HG03571 (cell line): Measurements from ENCODE around the gene MMP8.

ENCODE experiments used
- ATAC-seq: cut with Tn5 transposase; IDR thresholded peaks from one replicate; pipeline ENCODE4 v1.9.1; 2021; ENCODE audit not compliant: unreplicated experiment

The MMP8 gene

DNA sequence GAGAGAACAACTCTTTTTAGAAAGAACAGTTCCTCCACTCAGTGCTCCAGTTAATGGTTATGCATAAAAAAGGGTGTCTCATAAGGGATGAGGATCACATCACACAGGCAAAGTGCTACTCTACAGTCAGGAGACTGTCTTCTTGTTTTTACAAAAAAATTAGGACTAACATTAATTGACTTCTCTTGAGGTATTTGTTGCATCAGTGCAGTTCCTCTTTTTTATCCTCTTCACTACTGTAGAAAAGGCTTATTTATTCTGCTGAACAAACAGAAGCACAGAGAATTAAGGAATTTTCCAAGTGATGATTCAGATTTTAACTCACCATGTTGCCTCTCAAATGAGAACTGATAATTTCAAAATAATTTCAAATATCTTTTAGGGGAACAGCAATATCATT, 1.9 kb downstream of the MMP8 start:
- ATAC-seq: no peak

DNA sequence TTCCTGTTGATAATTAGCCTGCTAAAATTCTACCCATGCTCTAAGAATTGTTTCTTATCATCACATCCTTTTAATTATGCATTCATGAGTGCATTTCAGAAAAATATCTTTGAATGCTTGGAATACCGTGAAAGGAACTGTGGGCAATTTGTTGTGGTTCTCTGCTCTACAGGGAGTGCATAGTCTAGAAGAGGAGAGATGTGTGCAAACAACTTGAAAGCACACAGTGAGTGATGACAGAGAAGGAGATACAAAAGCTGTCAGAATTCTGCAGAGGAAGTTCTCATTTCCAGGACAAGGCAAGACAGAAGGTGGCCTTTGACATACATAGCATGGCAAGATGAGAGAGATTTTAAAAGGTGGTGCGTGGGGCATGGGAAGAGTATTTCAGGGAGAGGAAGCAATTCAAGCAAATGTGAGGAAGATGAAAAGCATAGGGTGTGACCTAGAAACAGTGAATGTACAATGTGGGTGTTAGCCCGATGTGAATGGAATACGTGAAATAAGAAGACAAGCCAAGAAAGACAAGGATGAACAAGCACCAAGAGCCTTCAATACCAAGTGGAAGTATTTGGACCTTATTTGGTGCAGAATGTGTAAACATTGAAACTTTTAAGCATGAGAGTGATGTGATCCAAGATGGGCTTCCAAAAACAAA, 5.0 kb downstream of the MMP8 start:
- ATAC-seq: no peak

DNA sequence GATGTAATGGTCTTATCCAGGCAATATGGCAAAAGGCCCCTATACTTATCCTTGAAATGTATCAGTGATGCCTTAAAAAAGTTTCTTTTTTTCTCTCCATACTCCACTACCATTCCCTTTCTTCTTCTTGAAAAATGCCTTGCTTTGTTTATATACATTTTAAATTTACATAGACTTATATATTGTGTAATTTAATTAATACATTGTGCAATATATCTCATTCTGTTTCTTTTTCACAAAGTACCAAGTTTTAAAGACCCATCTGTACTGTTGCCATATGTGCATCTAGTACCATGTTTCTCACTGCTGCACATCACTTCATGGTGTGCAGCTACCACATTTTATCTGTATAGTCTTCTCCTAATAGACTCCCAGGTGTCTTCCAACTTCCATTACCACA, 7.5 kb downstream of the MMP8 start:
- no peak for ATAC-seq

DNA sequence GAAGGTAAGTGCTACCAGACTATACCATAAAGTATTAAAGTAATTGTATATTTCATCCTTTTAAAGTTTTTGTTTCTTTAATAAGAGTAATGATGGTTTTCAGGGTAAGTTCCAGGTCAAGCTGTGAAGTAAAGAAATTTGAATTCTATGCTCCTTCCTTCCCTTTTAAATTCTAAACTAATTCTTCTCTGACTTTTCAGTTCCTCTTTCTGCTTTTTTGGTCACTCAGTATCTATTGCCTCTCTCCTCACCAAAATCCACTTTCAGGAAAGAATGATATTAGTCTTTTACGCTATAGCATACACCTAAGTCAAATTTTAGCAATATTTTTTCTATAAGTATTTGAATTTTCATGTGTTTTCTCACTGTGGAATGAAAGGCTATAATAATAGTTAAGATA, 8.2 kb downstream of the MMP8 start:
- ATAC-seq: no peak

DNA sequence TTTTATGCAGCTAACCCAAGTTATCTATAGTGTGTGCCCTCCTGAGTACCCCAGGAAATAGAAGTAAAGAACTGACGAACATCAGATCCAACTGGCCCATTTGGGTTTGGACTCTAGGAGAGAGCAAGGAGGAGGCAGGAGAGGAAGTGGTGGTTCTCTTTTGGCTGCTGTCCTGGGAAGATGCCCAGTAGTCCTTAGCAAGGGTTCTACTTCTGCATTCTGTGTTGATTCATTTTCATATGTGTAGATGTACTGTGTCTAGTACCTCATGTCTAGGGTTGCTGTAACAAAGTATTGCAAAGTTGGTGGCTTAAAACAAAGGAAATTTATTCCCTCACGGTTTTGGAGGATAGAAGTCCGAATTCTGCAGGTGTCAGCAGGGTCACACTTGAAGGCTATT, 12.6 kb downstream of the MMP8 start:
- ATAC-seq: peak; percentile 62

DNA sequence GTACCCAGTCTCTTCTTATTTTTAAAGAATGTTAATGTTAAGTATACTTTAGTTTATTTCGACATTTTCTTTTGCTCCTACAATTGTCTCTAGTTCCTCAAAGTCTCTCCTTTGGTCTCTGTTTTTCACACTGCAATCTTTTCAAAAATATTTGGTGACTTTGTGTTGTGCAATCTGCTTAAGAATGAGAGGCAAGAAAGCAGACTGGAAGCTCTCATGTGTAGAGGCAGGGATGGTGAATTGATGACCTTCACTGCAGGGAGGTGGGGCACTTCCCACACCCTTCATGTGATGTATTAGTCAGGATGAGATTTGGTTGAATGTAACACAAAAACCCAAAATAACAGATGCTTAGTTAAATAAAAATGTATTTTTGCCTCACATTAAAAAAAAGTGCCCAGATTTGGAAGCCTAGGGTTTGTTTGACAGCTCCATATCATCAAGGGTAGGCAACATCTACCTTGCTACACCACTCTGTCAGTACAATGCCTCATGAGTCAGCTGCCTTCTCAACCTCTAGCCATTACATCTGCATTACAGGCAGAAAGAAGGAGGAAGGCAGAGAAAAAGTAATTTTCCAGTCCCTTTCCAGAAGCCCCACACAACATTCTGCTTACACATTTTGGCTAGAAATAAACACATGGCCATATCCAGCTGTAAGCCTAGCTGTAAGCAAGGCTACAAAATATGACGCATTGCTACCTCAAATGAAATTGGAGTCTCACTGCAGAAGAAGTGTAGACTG, 15.4 kb downstream of the MMP8 start:
- ATAC-seq: no peak

DNA sequence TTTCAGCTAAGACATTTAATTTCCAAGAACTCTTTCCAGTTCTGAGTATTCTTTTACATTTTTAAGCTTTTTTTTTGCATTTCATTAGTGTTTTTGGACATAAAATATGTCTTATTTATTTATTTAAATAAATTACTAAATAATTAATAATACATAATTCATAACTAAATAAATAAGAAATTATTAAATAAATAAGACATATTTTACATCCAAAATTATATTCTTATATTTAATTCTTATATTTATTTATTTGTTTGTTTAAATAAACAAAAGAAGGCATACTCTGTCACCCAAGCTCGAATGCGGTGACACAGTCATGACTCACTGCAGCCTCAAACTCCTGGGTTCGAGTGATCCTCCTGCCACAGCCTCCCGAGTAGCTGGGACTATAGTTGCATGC, 16.1 kb downstream of the MMP8 start:
- ATAC-seq: no peak

DNA sequence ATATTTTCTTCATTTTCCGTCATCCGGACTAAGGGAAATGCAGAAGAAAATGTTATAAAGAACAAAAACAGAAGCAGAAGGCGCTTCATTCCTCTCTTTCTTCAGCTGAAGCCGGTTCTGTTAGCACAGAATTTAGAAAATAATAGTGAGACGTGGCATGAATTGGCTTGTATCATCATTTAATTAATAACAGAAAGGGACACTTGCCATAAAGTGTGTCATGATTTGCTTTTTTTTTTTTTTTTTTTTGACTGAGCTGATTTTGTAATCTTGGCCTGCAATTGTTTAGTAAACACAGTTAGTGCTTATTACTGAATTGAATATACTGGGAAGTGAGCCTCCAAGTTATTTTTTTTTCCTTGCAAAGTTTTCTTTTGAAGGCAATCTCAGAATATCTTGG, 19.1 kb downstream of the MMP8 start, which contains the start of gene MMP27:
MMP27 (minus strand) TSS at position 144 of the 400 bp plus-strand sequence; CDS start at position 89, 55 bp downstream.
- no peak for ATAC-seq

DNA sequence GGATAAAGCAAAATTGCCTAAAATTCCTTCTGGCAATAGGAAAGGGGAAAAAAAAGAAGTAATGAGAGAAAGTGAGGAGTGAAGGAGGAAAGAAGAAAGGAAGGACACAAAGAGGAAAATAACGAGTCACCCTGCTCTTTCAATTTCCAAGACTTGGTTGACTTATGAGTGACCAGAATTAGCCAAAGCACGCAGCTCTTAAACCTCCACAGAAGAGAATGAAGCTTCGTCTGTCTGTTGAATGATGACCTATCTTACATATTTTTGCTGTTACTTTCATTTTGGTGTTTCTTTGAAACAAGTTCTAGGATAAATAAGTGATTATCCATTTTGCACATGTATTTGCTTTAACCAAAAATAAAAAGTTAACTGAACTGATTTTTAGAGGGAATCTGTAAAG, 19.9 kb downstream of the MMP8 start:
- no peak for ATAC-seq

DNA sequence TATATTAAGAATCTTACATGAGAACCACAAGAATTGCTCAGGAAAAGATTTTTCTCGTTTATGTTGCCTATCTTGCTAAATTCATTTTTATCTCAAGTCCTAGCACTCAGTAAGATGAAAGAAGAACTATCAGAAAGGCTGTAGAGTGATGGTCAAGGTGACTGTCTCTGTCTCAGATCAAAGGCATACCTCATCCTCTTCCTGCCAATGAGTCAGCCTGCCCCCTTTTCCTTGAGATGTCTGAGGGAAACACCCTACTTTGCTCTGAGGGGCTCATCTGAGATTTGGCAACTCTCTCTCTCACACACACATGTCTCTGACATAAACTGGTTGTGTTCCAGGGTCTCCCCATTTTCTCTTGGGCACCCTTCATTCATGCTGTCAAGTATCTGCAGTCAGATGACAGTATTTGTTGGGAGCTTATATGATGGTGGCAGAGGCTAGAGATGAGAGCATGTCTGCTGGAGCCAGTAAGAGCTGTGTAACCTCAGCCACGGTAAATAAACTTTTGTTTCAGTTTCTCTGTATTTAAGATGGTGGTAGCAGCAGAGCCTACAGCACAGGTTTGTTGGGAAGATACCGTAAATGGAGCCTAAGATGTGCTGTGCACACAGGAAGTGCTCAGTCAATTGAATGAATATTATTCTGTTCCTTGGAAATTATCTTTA, 20.8 kb downstream of the MMP8 start:
- ATAC-seq: no peak

DNA sequence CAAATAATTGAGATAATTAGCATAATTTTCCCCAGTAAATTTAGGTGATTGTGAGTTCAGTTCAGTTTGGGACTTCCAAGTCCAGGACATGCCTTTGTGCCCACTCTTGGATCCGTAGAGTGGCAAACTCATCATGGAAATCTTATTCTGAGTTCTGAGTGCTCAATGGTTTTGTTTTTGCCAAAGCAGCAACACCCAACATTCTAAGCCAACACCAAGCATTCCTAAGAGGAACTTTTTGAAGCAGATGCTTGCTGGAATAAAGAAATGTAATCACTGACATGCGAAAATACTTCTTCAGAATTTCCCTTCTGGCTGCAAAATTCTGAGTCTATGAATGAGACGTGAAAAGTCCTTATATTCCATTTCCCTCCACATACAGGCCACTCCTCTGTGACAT, 29.6 kb downstream of the MMP8 start:
- ATAC-seq: no peak

DNA sequence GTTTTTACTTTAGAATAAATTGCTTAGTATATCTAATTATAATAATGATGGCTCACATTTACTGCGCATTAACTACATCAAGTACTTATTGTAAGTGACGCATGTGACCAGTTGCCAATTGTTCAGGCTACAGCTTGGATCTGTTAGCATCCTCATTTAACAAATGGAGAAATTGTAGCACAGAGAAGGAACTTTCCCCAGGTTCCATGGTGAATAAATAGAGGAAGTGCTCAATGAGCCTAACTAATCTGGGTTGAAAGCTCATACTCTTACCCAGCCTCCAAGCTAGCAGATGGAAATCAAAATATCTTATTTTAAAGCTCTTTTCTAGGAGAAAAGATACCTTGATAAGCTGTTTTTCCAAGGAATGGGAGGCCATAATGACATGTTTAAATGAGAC, 39.0 kb downstream of the MMP8 start:
- no peak for ATAC-seq

DNA sequence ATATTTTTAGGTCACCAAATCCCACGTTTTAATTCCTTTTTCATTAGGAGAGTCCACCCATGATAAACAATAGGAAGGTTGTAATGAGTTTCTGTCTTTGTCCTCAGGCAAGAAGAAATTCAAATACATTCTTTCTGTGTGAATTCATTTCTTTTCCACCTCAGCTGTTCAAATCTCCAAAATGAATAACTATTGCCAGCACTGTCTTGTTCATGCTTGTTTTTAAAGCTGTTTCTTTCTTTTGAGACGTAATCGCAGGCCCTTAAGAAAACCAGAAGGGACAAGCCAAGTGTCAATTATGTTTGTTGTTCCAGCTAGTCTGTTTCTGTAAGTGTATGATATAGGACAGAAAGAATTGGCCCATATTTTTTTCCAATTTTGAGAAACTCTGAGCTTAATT, 39.4 kb downstream of the MMP8 start:
- no peak for ATAC-seq

DNA sequence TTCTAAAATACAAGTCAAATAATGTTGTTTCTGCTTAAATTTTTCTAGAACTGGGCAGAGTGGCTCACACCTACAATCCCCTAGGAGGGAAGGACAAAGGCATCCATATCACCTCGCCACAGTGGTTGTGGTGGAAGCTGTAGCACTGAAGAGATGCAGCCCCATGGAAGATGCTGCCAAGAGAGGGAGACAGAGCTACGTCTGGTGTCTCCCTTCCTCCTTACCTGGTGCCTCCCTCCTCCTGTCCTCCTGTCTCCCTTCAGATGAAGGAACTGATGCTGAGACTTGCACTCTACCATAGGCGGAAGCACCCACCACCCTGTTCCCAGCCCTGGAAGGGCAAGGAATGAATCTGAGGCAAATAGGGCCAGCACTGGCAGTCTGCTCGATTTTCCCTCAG, 41.5 kb downstream of the MMP8 start:
- ATAC-seq: no peak

DNA sequence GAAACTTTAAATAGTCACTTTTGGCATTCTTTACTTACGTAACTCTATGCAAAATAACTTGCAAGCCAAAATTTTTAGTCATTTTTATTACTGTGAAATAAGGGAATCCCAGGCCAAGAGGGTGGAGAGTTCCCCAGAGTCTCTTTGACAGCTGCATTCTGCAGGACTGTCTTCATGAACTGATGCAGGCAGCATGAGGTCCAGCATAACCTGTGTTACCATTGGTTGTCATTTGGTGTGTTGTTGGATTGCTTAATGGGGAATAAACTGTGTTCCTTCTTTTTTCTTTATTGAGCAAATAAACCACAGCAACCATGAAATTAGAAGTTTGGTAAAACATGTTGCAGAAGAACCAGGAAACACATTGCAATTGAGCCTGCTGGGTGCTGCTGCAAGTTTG, 43.8 kb downstream of the MMP8 start:
- no peak for ATAC-seq

DNA sequence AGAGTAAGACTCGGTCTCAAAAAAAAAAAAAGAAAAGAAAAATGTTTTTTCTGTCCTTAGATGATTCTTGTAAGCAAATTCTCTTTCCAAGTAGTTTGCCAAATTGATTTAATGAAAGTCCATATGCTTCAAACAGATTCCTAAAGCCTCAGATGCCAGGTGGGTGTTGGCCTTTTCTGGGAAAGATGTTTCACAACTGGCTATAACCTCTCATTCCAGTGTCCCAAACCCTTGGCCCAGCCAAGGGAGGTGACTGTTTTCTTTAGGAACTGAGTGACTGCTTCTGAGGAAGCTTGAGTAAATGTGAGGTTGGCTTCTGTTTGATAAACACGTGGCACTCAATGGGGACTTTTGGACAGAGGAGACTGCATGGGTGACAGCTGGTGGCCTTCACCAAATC, 46.7 kb downstream of the MMP8 start:
- no peak for ATAC-seq

DNA sequence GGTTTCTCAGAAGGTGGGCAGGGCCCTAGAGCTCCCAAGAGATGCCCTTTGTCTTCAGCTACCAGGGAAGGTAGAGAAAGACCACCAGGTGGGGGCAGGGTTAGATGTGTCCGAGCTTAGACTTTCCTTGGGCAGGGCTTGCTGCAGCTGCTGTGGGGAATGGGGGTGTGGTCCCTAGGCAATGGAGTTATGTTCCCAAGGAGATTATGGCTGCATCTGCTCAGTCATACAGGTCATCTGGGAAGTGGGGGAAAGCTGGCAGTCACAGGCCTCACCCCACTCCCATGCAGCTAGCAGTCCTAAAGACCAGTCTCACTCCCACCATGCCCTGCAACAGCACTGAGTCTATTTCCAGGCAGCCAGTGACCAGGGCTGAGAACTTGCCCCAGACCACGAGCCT, 48.7 kb downstream of the MMP8 start:
- ATAC-seq: no peak

DNA sequence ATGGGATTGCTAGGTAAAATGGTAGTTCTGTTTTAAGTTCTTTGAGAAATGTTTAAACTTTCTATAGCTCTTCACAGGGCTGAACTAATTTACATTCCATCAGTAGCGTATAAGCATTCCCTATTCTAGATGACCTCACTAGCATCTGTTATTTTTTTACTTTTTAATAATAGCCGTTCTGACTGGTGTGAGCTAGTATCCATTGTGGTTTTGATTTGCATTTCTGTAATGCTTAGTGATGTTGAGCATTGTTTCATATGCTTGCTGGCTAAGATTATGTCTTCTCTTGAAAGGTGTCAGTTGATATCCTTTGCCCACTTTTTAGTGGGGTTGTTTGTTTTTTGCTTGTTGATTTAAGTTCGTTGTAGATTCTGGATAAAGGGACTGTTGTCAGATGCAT, 55.1 kb downstream of the MMP8 start:
- no peak for ATAC-seq

DNA sequence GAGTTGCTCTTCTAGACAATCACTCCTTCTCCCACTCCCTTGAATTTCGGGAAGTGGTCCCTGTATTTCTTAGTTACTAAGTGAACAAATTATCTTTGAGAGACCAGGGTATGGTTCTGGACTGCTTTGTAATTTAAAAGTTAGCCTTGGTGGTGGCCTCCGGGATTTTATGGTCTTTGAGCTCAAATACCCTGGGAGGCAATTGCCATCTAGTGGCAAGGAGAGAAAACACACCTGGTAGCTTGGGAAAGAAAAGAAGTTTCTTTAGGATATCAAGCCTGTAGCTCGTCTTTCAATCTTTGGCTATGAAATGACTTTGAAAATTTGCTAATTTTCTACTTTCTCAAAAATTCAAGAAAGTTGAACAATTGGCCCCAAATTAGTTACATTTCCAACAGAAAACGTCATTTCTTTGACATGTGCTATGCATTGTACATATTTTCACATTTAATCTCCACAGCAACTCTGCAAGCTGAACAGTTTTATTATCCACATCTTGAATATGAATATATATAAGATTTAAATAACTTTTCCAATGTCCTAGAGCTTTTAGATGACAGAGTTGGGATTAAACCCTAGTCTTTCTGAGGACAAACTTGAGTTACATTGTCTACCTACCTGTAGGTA, 58.3 kb downstream of the MMP8 start:
- ATAC-seq: peak; percentile 67

DNA sequence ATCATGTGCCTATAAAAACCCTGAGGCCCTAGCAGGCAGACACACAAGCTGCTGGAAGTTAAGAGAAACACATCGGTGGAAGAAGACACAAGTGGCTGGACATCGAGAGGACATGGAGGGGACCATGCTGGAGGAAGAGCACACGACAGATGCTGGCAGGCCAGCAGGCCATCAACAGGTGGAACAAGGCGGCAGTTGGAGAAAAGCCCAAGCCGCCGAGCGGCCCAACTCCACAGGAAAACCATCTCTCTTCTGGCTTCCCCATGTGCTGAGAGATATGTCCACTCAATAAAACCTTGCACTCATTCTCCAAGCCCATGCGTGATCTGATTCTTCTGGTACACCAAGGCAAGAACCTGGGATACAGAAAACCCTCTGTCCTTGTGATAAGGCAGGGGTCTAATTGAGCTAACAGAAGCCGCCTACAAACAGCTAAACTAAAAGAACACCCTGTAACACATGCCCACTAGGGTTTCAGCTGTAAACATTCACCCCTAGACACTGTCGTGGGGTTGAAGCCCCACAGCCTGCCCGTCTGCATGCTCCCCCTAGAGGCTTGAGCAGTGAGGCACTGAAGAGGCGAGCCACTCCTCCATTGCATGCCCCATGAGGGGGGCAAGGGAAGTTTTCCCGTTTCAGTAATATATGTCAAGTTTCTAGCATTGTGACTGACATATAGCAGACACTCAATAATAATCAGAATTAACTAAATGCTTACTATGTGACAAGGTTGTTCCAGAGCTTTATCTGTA, 60.6 kb downstream of the MMP8 start:
- ATAC-seq: peak; percentile 60

DNA sequence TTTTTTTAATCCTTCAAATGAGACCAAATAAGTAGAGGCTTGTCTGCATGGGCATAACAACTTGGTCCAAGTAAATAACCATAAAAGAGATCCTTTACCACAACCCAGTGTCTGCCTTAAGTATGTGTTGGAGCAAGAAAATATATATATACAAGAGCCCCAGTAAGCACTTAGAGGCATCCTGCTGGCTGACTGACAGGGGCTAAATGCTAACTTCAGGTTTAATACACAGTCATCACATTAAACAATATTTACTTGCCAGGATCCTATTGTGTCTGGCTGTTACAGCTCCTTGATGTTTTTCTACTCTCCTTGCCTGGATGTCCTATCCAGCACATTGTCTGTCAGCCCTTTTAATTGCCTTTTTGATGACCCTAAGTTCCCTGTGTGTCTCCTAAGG, 62.1 kb downstream of the MMP8 start:
- ATAC-seq: no peak
